GM12891 (cell line): Measurements from ENCODE around the gene TTLL7.
"Not testable (repeated sequence)": the region's sequence is repeated elsewhere in the genome, so short reads cannot be mapped to it uniquely, and the experiment has no call there.

ENCODE experiments used
- DNase-seq: peaks from one replicate; pipeline ENCODE4 v3.0.0; 2011; ENCODE audit warnings: low spot score; ENCODE audit not compliant: insufficient read length
- FAIRE-seq: peaks from 2 replicates; lab custom pipeline; 2011; peaks lifted over from hg19 to GRCh38; lab: Jason Lieb, UNC
- PAX5 ChIP-seq: IDR thresholded peaks from 2 replicates; pipeline ENCODE4 v1.6.1; 2011; ENCODE audit warnings: low read length, moderate library complexity, mild to moderate bottlenecking; ENCODE audit not compliant: insufficient read depth, severe bottlenecking
- POLR2A ChIP-seq: IDR thresholded peaks from 2 replicates; pipeline ENCODE4 v1.6.1; 2011; ENCODE audit warnings: low read depth, low read length, control low read depth
- POLR2AphosphoS5 ChIP-seq: IDR thresholded peaks from 2 replicates; pipeline ENCODE4 v1.6.1; 2011; ENCODE audit warnings: low read depth, low read length, control low read depth
- POU2F2 ChIP-seq: IDR thresholded peaks from 2 replicates; pipeline ENCODE4 v1.6.1; 2011; ENCODE audit warnings: low read depth, mild to moderate bottlenecking, control low read depth, low read length, moderate library complexity
- SPI1 ChIP-seq: IDR thresholded peaks from 2 replicates; pipeline ENCODE4 v1.6.1; 2011; ENCODE audit warnings: low read depth, low read length, control low read depth
- TAF1 ChIP-seq: IDR thresholded peaks from 2 replicates; pipeline ENCODE4 v1.6.1; 2011; ENCODE audit warnings: low read depth, low read length, control low read depth

TTLL7 gene

DNA sequence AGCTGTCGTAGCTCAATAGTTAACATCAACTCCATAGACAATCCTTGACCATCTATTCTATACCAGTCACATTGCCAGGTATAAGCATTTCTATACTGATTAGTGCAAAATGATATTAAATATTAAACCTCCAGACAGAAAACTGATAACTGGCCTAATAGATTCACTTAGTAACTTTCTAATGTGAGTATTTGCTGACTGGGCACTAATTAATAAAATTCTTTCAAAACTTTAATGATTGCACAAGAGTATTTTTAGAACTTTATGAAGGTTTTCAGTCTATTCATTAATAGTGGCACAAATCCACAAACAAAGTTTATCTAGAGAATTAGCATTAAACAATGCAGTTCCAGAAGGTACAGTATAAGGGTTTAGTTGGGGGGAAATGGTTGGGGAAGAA, 79.1 kb downstream of the TTLL7 start:
- DNase-seq, result no peak
- no peak for TF ChIP-seq POLR2AphosphoS5
- no peak for TF ChIP-seq POLR2A
- TF ChIP-seq TAF1, result no peak
- no peak for TF ChIP-seq POU2F2
- FAIRE-seq, result no peak

DNA sequence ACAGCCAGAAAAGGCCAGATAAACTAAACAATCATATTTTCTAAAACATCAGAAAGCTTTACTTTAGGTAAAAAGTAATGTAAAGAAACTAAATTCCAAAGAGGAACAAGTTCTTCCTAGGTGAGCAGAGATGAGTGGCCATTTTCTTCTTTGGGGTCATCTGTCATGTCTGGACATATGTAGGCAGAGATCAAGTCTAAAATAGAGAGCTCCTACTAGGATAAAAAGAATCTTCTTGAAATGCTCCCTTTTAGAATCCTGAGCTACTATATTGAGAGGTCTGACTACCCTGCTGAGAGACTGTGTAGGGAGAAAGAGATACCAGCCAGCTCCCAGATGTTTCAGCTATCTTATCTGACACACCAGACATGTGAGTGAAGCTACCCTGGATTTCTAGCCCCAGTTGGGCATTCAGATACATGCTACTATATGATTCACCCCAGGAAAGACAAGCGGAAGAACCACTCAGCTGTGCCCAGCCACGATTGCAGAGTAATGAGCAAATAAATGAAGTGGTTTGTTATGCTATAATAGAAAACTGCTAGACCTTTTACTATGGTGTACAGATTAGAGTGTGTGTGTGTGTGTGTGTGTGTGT, 80.1 kb downstream of the TTLL7 start:
- TF ChIP-seq TAF1 (no peak), PAX5 (no peak), POU2F2 (no peak), POLR2AphosphoS5 (no peak), POLR2A (no peak), SPI1 (no peak)
- no peak for DNase-seq
- no peak for FAIRE-seq

DNA sequence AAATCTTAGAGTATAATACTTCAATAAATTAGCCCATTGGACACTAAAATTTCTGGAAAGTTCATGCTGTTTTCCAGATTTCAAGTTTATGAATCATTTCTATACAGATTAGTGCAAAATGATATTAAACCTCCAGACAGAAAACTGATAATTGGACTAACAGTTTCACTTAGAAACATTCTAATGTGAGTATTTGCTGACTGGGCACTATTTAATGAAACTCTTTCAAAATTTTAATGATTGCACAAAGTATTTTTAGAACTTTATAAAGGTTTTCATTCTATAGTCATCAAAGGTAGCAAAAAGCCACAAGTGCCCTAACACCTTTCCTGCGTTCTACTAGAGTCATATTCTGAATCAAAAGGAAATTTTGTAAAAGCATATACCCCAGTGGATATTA, 81.0 kb downstream of the TTLL7 start:
- DNase-seq (no peak), FAIRE-seq (no peak)
- TF ChIP-seq POLR2AphosphoS5 (no peak), POU2F2 (no peak), SPI1 (no peak), TAF1 (no peak), PAX5 (no peak)

DNA sequence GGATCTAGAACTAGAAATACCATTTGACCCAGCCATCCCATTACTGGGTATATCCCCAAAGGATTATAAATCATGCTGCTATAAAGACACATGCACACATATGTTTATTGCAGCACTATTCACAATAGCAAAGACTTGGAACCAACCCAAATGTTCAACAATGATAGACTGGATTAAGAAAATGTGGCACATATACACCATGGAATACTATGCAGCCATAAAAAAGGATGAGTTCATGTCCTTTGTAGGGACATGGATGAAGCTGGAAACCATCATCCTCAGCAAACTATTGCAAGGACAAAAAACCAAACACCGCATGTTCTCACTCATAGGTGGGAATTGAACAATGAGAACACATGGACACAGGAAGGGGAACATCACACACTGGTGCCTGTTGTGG, 82.8 kb downstream of the TTLL7 start:
- FAIRE-seq, result not testable (repeated sequence)

DNA sequence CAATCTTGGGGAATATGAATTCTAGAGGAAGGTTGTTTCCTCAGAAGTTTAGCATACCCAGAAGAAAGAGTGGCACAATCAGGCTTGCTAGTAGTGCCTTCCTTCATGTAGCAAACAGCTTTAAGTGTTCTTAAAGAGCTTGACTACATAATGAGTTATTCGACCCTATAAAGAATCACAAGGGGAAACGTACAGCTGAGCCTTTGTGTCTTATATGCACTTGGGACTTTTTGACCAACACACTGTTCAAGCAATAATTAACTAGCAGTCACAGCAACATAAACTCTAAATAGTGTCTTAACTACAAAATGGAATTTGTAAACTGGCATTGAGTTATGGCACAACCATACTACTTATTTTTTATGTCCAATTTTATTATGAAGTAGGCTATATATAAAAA, 86.1 kb downstream of the TTLL7 start:
- FAIRE-seq, result no peak
- TF ChIP-seq SPI1 (no peak), POU2F2 (no peak), TAF1 (no peak), POLR2A (no peak), PAX5 (no peak), POLR2AphosphoS5 (no peak)
- no peak for DNase-seq

More for the DNA sequence above, 82.8 kb downstream of the TTLL7 start:
- not testable (repeated sequence) for DNase-seq

DNA sequence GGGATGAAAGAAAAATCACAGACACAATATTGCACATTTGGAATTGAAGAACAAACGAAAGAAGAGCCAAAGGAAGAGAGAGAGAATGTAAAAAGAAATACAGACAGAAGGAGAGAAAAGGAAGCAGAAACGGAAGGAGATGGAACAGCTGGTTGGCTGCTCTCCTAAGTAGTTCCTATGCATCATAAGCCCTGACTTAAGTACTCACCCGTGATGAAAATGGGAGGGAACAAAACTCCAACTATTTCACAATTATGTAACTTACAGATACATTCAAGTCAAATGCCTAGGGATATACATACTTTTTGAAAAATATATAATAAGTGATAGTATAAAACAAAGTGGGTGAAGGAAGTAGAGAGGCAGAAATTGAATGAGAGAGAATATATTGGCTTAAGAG, 88.5 kb downstream of the TTLL7 start:
- FAIRE-seq, result no peak
- TF ChIP-seq TAF1, result no peak
- TF ChIP-seq POU2F2, result no peak
- no peak for TF ChIP-seq SPI1
- TF ChIP-seq POLR2A, result no peak
- TF ChIP-seq POLR2AphosphoS5, result no peak
- TF ChIP-seq PAX5, result no peak
- DNase-seq, result no peak

DNA sequence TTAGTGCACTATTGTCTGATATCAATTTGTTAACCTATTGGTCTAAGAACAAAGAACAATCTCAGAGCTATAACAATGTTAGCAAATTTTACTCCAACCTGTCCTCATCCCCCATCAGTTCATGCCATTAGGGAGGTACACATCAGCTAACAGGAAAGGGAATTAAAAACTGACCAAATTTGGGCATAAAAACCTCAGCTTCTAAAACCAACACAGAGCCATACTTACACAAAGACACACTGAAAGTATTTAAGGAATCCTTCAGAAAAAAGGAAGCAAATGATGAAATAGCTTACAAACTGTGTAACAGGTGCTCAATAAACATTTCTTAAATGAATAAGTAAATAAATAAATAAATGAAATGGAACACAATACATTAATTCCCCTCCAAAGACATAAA, 89.2 kb downstream of the TTLL7 start:
- DNase-seq, result no peak
- no peak for TF ChIP-seq POU2F2
- TF ChIP-seq TAF1, result no peak
- no peak for TF ChIP-seq SPI1
- TF ChIP-seq POLR2AphosphoS5, result no peak
- no peak for FAIRE-seq

DNA sequence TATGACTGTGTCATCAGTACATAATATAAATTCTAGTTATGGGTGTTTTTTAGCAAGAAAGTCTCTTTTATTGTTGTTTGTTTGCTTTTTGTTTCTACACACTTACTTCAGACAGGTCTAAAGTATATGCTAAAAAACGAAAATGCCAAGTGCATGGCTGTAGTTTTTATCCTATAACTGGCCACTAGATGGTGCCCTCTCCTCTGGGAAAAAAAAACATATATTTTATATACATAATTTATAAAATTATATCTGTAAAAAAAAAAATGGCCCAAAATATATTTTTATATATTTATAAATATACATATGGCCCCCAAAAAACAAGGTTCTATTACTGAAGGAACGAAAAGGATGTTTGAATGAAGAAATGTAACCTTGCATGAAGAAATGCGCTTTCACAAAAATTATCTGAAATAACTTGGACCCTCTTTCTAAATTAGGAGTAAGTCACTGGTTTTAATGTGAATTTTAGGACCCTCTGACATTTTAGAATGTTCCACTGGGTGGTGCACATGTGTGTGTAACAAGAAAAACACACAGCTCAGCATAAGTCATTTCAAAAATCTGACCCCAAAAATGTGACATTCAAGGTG, 93.5 kb downstream of the TTLL7 start:
- FAIRE-seq, result no peak
- TF ChIP-seq POLR2AphosphoS5 (no peak), POU2F2 (no peak), SPI1 (no peak), PAX5 (no peak), TAF1 (no peak), POLR2A (no peak)
- peak; percentile 1 for DNase-seq

DNA sequence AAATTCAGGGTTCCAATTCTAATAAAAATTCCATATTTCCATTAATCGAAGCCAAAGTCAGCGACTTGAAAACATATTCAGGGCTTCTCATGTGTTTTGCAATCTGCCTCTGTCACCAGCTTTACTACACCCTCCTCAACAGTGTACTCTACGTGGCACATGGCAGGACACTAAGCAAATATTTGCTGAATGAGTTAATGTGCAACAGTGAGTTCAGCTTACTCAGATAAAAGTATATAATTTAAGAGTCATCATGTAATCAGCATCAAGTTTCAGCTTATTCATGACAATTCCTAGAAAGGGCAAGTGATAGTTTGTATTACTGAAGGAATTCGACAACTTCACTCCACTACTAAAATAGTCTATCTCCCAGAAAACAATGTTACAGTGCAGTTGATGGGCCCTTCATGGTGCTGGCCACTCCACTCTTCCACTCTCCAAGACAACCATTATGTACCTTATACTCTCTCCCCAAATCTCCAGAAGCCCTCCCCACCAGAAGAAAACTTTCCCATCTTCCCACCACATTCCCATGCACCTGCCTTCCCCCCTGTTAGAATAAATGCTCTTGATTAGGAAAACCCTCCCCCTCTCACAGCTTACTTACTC, 97.3 kb downstream of the TTLL7 start:
- TF ChIP-seq POLR2A, result no peak
- TF ChIP-seq SPI1, result no peak
- no peak for TF ChIP-seq POU2F2
- TF ChIP-seq POLR2AphosphoS5, result no peak
- TF ChIP-seq PAX5, result no peak
- no peak for TF ChIP-seq TAF1
- DNase-seq (no peak), FAIRE-seq (peak; percentile 51)

DNA sequence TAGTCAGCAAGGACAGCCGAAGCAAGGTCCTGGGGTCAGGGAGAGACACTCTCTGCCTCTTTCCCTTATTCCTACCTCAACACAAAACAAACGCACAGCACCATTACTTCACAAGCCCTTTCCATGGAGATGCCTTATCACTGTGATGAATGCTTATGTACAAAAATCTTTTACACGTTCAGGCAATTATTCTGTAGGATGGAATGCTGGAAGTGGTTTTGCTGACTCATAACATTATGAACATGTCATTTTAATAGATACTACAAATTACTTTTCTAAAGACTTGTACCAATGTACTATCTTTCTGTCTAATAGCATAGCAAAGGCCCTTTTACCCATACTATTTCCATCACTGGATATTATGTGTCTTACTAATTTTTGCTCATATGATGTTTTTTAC, 98.4 kb downstream of the TTLL7 start:
- TF ChIP-seq PAX5, result no peak
- DNase-seq, result no peak
- FAIRE-seq, result peak; percentile 13
